ENCODE data around the gene MZT2B. TPM values are rescaled to one million over a fixed set of nuclear protein-coding genes. Genes with fewer than 3 reads are reported as not detected.
"Not testable (repeated sequence)": the region's sequence is repeated elsewhere in the genome, so short reads cannot be mapped to it uniquely, and the experiment has no call there.

The MZT2B gene
- total and polyA plus RNA-seq, 2 of the 4 experiments (the other 2 are of a cell fraction), result 24.9 to 115 TPM

GRCh38 chr2:130139331-130140280 is 42.5 kb upstream of the MZT2B start:
- H4K20me1 ChIP-seq (ENCODE audit: insufficient read depth, low read length); H3K18ac ChIP-seq (ENCODE audit: low read depth, low read length); H3K23ac ChIP-seq (ENCODE audit: low read depth, low read length); H4K5ac ChIP-seq (ENCODE audit: low read depth, low read length); intact Hi-C loops (cut with micrococcal nuclease); H3K4me3 ChIP-seq (ENCODE audit: insufficient read depth, low read depth, low read length); H4K8ac ChIP-seq (ENCODE audit: low read depth in 2 of 2, low read length in 2 of 2); H2BK120ac ChIP-seq (ENCODE audit: low read depth, low read length); CTCF ChIA-PET; H2BK20ac ChIP-seq (ENCODE audit: low read depth, low read length); H4K91ac ChIP-seq (ENCODE audit: insufficient read depth, low read depth, low read length); ATAC-seq (ENCODE audit: low read depth); H2AK5ac ChIP-seq (ENCODE audit: low read depth, low read length); H3K4ac ChIP-seq (ENCODE audit: low read depth, low read length); DNase-seq; H3K79me1 ChIP-seq (ENCODE audit: low read depth in 1 of 2, low read length in 2 of 2); H2AK9ac ChIP-seq (replicated peaks; ENCODE audit: low read depth, low read length, poor library complexity); dilution Hi-C loops (cut with HindIII; ENCODE audit: low sequenced_read_pairs, unreplicated experiment); H3K4me2 ChIP-seq (ENCODE audit: low read depth, low read length); H3K14ac ChIP-seq (replicated peaks; ENCODE audit: low read depth, low read length); H2BK5ac ChIP-seq (ENCODE audit: low read depth, low read length, poor library complexity, severe bottlenecking); in situ Hi-C loops (cut with MboI; ENCODE audit: low sequenced_read_pairs); H3K27ac ChIP-seq (ENCODE audit: insufficient read depth, low read length); H3K4me1 ChIP-seq (ENCODE audit: control insufficient read depth, insufficient read depth, low read length); H3K9ac ChIP-seq (ENCODE audit: low read depth, low read length); H2BK15ac ChIP-seq (ENCODE audit: low read depth, low read length); H3K27me3 ChIP-seq (ENCODE audit: control insufficient read depth, insufficient read depth, low read length); BruUV-seq (replicated peaks); H3K9me1 ChIP-seq (ENCODE audit: insufficient read depth, low read length); H3K36me3 ChIP-seq (ENCODE audit: control insufficient read depth, insufficient read depth, low read length); POLR2A ChIA-PET (ENCODE audit: unreplicated experiment); H2AFZ ChIP-seq (replicated peaks; ENCODE audit: low read length, poor library complexity); H3K9me3 ChIP-seq (ENCODE audit: control insufficient read depth, insufficient read depth, low read length); H3K56ac ChIP-seq (ENCODE audit: extremely low read depth, insufficient read depth, low read length): not testable (repeated sequence)
- WGBS, 2 experiments (ENCODE audit: extremely low coverage in 2 of 2, insufficient read length in 1 of 2), result no CpG with 5 or more reads among the region's 30 CpGs

GRCh38 chr2:130140516-130140915 is 41.5 kb upstream of the MZT2B start:
- no CpG with 5 or more reads among the region's 7 CpGs for WGBS, 2 experiments (ENCODE audit: extremely low coverage in 2 of 2, insufficient read length in 1 of 2)
- H3K9me1 ChIP-seq (ENCODE audit: insufficient read depth, low read length); H3K9ac ChIP-seq (ENCODE audit: low read depth, low read length); H3K4me1 ChIP-seq (ENCODE audit: control insufficient read depth, insufficient read depth, low read length); H2AK9ac ChIP-seq (replicated peaks; ENCODE audit: low read depth, low read length, poor library complexity); H2AK5ac ChIP-seq (ENCODE audit: low read depth, low read length); H2BK120ac ChIP-seq (ENCODE audit: low read depth, low read length); H2AFZ ChIP-seq (replicated peaks; ENCODE audit: low read length, poor library complexity); H3K4me3 ChIP-seq (ENCODE audit: insufficient read depth, low read depth, low read length); CTCF ChIA-PET; H3K9me3 ChIP-seq (ENCODE audit: control insufficient read depth, insufficient read depth, low read length); POLR2A ChIA-PET (ENCODE audit: unreplicated experiment); H4K20me1 ChIP-seq (ENCODE audit: insufficient read depth, low read length); H3K18ac ChIP-seq (ENCODE audit: low read depth, low read length); H4K8ac ChIP-seq (ENCODE audit: low read depth in 2 of 2, low read length in 2 of 2); H3K4ac ChIP-seq (ENCODE audit: low read depth, low read length); DNase-seq; H4K5ac ChIP-seq (ENCODE audit: low read depth, low read length); BruUV-seq (replicated peaks); dilution Hi-C loops (cut with HindIII; ENCODE audit: low sequenced_read_pairs, unreplicated experiment); in situ Hi-C loops (cut with MboI; ENCODE audit: low sequenced_read_pairs); H3K27ac ChIP-seq (ENCODE audit: insufficient read depth, low read length); H3K14ac ChIP-seq (replicated peaks; ENCODE audit: low read depth, low read length); H3K4me2 ChIP-seq (ENCODE audit: low read depth, low read length); H3K23ac ChIP-seq (ENCODE audit: low read depth, low read length); intact Hi-C loops (cut with micrococcal nuclease); H2BK20ac ChIP-seq (ENCODE audit: low read depth, low read length); H3K36me3 ChIP-seq (ENCODE audit: control insufficient read depth, insufficient read depth, low read length); H3K79me1 ChIP-seq (ENCODE audit: low read depth in 1 of 2, low read length in 2 of 2); H3K27me3 ChIP-seq (ENCODE audit: control insufficient read depth, insufficient read depth, low read length); H3K56ac ChIP-seq (ENCODE audit: extremely low read depth, insufficient read depth, low read length); H2BK15ac ChIP-seq (ENCODE audit: low read depth, low read length); H2BK5ac ChIP-seq (ENCODE audit: low read depth, low read length, poor library complexity, severe bottlenecking); ATAC-seq (ENCODE audit: low read depth); H4K91ac ChIP-seq (ENCODE audit: insufficient read depth, low read depth, low read length): not testable (repeated sequence)

All from IMR-90 (cell line).